ENCODE data around the gene PRKACA.

The PRKACA gene

GRCh38 chr19:14116525-14116917 lies 1.0 kb downstream of the PRKACA start:
- no peak for DNase-seq

GRCh38 chr19:14115756-14116155 lies 1.8 kb downstream of the PRKACA start:
- DNase-seq = no peak

DNA sequence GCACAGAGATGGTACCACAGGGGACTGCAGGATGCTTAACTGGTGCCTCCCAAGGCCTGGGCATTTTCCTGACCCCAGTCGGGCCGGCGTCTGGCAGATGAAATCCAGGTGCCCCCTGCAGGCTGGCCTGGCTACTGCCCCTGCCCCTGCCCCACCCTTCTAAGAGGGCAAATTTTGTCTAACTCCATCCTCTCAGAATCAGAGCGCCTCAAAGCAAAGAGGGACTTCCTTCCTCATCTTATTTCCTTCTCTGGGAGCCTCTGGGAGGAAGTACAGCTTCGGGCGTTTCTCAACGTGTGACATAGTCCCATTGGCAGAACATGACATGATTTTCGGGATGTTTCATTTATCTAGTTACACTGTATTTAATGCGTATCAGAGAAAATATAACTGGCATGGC lies 2.7 kb downstream of the PRKACA start:
- DNase-seq = no peak

DNA sequence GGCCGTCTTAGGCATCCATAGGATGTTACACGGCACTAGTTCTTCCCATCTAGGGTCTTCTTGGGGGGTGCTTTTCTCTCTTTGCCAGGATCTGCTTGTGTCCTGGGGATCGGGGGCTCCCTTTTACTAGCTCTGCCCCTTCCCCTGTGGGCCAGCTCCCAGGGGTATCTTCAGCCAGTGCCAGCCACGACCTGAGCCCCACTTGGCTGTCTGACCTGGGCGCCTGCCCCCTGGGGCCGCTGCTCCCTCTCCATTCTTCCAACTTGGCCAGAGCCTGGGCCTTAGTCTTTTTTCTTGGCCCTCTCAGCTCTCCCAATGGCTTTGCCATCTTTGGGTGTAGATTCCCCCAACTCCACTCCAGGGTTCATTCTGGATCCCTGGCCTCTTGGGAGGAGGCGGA lies 3.1 kb downstream of the PRKACA start:
- DNase-seq = no peak

GRCh38 chr19:14113762-14114414 lies 3.7 kb downstream of the PRKACA start:
- no peak for DNase-seq

DNA sequence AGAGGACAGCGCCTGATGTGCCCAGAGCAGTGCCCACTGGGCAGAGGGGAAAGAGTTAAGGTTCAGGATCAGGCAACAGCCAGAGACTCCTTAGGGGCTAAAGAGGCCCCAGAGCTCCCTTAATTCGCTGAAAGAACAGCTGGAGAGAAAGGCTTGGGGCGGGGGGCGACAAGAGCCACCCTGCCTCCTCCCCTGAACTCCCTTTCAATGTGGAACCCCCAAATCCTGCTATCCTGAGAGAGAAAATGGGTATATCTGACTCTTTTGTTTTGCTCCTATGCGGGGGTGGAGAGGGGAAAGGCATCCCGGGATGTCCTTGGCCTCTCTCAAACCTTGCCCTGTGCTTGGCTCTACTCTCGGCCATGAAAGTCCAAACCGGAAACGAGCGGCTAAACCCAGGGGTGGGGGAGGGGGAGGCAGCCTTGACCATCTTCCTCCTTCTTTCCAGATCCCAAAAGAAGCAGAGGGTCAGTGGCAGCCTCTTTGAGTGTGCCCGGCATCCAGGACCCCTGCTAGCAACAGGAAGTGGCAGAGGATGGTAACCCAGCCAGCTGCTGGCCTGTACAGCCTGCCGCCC lies 4.7 kb downstream of the PRKACA start:
- no peak for DNase-seq

DNA sequence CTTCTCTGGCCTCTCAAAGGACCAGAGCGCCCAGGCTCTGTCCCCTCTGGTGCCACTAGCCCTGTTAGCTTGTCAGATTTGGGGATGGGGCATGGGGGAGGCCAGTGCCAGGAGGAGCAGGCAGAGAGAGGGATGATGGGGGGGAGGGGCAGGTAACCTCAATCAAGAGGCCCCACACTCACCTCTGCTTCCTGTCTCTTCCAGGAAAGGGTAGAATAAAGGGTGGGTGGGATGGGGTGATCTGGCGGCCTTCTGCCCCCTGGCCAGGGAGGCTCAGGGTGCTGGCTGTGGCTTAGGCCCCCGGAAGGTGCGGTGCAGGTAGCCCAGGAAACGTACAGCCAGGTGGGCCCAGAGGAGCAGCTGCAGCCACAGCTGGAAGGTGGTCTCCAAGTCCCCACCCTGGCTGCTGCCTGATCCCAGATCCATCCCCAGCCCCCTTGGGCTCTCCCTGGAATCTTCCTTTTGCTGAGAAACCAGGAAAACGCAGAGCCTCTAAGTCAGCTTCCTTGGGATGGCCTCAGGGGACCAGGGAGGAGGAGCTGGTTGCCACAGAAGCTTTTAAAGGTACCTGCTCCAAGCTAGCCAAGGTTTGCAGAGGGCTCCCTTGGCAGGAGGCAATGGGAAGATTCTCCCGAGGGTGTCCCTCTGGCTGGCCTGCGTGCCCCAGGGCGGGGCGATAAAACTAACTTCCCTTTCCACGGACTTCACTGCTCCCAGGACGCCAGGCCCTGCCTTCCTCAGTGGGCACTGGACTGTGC lies 5.3 kb downstream of the PRKACA start:
- DNase-seq = peak; percentile 21

DNA sequence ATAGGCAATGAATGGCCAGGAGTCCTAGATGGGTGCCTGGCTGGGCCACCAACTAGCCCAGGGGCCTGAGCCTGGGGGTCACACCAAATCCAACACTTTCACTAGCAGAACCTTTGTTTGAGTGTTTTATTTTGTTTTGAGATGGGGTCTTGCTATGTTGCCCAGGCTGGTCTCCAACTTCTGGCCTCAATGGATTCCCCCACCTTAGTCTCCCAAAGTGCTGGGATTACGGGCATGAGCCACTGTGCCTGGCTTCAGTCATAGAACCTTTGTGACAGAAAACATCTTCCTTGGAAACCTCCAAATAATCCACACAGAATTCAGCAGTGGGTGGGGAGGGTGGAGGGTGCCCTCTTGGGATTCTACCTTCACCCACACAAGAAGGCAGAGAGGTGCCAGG lies 6.1 kb downstream of the PRKACA start:
- DNase-seq = no peak

DNA sequence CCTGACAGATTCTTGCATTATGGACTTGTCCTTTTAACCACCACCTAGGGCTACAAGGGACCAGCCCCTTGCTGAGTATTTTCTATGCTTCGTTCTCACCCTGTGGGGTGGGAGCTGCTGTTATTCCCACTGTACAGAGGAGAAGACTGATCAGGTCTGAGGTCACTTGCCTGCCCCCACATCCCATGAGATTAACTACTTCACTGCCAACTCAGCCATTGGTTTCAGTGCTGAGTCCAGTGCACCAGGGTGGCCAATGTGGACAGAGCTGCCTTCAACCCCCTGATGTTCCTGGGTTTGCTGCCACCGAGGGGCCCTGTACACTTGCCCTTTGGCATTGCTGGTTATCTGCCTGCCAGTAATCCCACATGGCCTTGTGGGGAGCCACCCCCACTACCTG lies 6.9 kb downstream of the PRKACA start:
- DNase-seq = no peak

DNA sequence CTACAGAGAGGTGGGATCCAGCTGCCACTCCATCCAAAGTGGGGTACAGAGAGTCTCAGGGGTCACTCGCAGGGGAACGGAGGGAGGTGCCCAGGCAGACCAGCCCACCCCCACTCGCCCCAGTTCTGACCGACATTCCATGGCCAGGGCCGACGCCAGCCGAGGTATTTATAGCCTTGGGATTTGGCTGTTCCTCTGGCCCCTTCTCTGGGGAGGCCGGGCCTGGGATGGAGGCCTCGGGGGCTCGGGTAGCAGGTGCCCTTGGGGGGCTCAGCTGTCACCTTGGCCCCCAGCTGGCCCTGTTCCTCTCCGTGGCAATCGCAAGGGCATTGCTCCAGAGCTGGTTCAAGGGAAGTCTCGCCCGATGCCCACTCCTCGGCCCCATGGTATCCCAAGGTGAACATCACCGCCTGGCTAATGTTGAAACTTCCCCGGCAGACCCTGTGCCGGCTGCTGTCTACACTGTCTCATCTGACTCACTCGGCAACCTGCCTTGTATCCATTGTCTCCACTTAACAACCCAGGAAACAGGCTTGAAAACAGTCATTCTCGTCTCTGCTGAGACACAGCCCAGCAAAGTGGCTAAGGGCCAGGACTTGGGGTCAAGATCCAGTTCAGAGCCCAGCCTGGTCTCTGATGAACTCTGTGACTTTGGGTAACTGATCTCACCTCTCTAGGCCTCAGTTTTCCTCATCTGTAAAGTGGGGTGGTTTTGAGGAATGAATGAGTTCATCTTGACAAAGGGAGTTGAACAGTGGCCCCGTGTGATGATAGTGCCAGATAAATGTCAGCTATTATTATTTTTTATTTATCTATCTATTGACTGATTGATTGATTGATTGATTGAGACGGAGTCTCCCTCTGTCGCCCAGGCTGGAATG lies 9.7 kb downstream of the PRKACA start:
- DNase-seq = no peak

DNA sequence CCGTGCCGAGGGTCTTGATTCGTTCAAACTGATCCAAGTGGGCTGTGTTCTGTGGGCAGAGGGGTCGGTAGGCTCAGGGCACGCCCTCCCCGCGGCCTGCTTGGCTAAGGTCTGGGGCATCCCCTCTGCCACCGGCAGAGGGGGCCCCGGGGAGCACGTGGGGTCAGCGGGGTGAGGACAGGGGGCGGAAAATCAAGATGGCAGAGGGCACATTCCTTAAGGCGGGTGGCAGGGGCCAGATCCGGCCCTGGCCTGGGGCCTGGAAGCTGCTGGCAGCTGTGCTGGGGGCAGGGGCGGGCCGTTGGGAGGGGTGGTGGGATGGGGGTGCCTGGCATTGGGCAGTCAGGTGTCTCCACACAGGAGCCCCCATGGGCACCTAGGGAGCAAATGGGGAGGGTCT lies 10.7 kb downstream of the PRKACA start:
- DNase-seq = no peak

- no peak for DNase-seq
Observed at GRCh38 chr19:14105680-14106079, 11.9 kb downstream of the PRKACA start.

DNA sequence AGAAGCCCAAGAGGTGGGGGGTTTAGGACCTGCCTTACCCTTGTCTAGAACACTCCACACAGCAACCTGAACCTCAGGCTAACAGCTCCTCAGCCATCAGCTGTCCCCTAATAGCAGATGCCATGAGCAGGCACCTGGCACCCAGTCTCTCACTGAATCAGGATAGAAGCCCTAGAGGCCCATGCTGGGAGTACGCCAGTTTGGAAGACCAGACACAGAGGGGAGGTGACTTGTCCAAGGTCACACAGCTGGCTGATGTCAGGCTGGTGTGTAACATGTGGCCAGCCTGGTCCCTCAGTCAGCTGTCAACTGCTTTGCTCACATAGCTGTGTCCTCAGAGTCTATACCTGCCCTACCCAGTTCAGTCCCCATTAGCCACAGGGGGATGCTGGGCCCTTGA lies 14.3 kb downstream of the PRKACA start:
- DNase-seq = no peak

DNA sequence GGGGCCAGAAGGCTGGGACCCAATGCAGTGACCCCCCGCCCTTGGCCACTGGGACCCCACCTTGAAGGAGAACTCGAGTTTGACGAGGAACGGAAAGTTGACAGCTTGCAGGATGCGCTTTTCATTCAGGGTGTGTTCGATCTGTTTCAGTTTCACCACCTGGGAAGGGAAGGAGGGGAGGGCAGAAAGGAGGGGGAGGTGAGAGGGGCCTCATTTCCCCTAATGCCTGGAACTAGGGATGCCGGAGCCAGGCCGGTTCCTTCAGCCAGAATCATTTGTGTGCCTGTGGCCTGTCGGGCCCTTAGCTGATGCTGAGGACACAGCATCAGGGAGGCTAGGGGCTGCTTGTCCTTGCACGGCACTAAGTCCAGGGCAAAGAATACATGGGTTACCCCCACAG lies 14.8 kb downstream of the PRKACA start:
- DNase-seq = no peak

DNA sequence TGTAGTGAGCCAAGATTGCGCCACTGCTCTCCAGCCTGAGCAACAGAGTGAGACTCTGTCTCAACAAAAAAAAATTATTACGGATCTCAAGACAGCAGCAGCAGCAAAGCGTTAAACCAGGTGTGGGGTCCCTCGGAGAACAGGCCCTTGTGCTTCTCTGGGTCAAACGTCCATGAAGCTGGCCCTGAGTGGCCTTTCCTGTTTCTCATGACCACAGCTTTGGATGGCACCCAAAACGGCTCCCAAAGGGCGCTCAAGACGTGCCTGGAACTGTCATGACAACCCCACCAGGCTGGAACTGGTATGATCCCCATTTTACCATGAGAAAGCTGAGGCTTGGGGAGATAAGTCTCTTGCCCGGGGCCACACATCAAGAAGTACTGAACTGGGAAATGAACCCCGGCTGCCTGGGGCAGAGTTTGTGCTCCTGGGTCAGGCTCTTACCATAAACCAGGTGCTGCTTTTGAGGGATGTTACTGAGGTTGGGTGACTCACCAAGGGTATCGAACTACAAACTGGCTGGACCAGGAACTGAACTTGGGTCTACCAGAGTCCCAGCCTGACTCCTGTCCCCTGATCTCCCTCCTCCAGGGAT lies 15.4 kb downstream of the PRKACA start:
- no peak for DNase-seq

DNA sequence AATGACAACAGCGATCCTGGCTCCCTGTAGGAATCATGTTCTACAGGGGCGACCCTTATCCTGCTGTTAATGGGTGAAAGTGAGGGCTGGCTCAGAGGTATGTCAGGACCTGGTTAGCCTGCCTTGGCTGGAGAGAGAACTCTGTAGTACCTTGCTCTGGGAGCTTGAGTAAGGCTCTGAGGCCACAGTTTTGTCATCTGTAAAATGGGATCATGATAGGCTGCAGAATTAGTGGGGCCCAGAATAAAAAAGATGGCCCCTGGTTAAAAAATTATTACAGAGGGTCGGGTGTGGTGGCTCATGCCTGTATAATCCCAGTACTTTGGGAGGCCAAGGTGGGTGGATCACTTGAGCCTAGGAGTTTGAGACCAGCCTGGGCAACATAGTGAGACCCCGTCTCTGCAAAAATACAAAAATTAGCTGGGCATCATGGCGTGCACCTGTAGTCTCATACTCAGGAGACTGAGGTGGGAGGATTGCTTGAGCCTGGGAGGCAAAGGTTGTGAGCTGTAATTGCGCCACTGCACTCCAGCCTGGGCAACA lies 16.5 kb downstream of the PRKACA start:
- no peak for DNase-seq

GRCh38 chr19:14097532-14098151 lies 19.9 kb downstream of the PRKACA start:
- no peak for DNase-seq

DNA sequence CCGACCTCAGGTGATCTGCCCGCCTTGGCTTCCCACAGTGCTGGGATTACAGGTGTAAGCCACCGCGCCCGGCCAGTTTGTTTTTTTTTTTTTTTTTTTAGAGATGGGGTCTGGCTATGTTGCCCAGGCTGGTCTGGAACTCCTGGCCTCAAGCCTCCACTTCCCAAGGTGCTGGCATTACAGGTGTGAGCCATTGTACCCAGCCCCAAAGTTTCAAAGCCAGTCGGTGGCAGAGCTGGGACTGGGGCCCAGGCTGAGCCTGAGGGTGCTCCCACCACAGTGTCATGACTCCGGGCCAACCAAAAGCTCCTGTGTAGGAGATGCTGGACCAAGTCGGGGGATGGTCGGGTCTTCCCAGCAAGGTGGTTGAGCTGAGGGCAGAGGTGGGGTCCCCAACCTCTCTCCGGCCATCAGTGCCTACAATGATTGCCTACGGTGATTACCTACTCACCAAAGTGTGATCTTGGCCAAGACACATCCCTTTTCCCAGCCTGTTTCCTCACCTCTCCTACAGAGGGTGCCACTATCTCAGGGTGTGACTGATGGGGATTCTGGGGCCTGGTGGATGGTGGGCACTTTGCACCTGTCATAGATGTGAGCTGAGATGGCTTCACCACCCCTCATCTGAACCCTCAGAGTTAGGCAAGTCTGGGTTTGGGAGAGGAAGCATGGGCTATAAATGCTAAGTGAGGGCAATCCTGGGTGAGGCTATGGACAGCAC lies 21.1 kb downstream of the PRKACA start:
- no peak for DNase-seq

DNA sequence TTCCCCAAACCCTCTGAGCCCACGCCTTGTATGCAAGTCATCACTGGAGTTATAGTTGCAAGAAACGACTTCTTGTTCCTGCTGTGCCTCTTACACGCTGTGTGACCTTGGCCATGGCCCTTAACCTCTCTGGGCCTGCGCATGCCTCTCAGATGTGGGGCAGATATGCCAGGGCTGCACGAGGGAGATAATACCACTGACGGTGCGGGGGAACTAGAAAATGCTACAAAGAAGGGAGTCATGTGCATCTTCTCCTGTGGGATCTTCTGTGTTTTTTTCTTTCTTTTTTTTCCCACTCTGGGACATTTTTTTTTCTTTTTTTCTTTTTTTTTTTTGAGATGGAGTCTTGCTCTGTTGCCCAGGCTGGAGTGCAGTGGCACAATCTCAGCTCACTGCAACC lies 22.7 kb downstream of the PRKACA start:
- no peak for DNase-seq

DNA sequence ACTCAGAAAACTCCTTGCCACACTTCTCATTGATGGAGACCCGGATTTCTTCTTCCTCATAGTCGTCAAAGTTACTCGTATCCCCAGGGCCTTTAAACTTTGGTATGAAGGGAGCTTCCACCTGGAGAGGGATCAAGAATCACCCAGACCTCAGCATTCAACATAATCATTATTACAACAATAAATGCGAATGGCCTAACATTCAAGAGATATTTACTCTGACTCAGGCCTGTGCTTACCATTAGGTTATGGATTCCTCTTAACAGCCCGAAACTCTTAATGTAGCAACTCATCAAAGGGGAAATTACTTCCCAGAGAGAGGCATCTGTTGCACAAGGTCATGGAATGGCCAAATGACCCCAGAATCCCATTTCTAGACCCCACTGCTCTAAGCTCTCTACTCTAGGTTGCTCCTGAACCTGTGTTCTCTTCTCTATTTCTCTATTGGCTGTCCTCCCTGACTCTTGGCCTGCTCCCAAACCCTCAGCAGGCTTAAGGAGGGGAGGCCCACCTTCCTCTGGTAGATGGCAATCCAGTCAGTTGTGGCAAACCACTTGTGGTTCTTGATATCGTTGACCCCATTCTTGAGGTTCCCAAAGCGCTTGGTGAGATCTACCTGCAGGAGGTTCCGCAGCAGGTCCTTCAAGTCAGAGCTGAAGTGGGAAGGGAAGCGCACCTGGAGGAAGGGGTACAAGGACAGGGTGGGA lies 24.3 kb downstream of the PRKACA start:
- DNase-seq = no peak

All from fibroblast of skin of right quadriceps (primary cell).